Bronchial epithelial cell (primary cell): ENCODE measurements around the gene HASPIN. TPM values are rescaled to one million over a fixed set of nuclear protein-coding genes. Genes with fewer than 3 reads are reported as not detected.

Experiments
- DNase-seq: peaks from one replicate; pipeline ENCODE4 v3.0.0-alpha.2; 2010; ENCODE audit warnings: low read depth
- FAIRE-seq: peaks from 2 replicates; lab custom pipeline; 2011; peaks lifted over from hg19 to GRCh38; lab: Jason Lieb, UNC
- H3K27me3 ChIP-seq: 2 replicates; pipeline ENCODE4 v1.5.1; 2011; ENCODE audit warnings: low read length; ENCODE audit not compliant: control insufficient read depth, insufficient read depth
- H3K36me3 ChIP-seq: 2 replicates; pipeline ENCODE4 v1.5.1; 2011; ENCODE audit warnings: low read length; ENCODE audit not compliant: control insufficient read depth, insufficient read depth
- H3K4me3 ChIP-seq: 2 replicates; pipeline ENCODE4 v1.5.1; 2011; ENCODE audit warnings: mild to moderate bottlenecking, low read depth, low read length, control low read depth
- CTCF ChIP-seq: IDR thresholded peaks from 2 replicates; pipeline ENCODE4 v1.5.1; 2011; ENCODE audit warnings: mild to moderate bottlenecking, moderate library complexity, low read length, control low read depth, inconsistent platforms; ENCODE audit not compliant: insufficient read depth, severe bottlenecking
- total RNA-seq: library from RNA; depleted of rRNA; stranded (reverse); fragments of >200 nt; gene quantifications from 2 replicates; pipeline ENCODE4 v1.2.1, GENCODE V29; 2014

Gene HASPIN
- total RNA-seq, 1 donor from 2014 or later: 0.53 TPM

GRCh38 chr17:3753624-3754023 is 29.9 kb downstream of the HASPIN start:
- TF ChIP-seq CTCF: no peak
- no peak for DNase-seq
- Histone ChIP-seq H3K27me3 (no peaks in the 10 kb centered on the region), H3K4me3 (no peak overlapping the region), H3K36me3 (no peaks in the 10 kb centered on the region)
- no peak for FAIRE-seq

- H3K4me3 ChIP-seq: no peak overlapping the region
- DNase-seq (no peak), FAIRE-seq (peak; percentile 7)
- no peaks in the 10 kb centered on the region for H3K27me3 ChIP-seq
- no peak for TF ChIP-seq CTCF
- H3K36me3 ChIP-seq: no peaks in the 10 kb centered on the region
Measured at GRCh38 chr17:3754066-3754457, 30.4 kb downstream of the HASPIN start.

GRCh38 chr17:3754458-3755334 is 31.0 kb downstream of the HASPIN start:
- no peaks in the 10 kb centered on the region for H3K36me3 ChIP-seq
- no peak for FAIRE-seq
- no peaks in the 10 kb centered on the region for H3K27me3 ChIP-seq
- peak overlapping the region; percentile 80 for H3K4me3 ChIP-seq
- DNase-seq: peak; percentile 93
- no peak for TF ChIP-seq CTCF

GRCh38 chr17:3755335-3756030 is 31.8 kb downstream of the HASPIN start:
- DNase-seq (peak; percentile 10), FAIRE-seq (no peak)
- no peak for TF ChIP-seq CTCF
- Histone ChIP-seq H3K4me3 (peak overlapping the region; percentile 80), H3K27me3 (no peaks in the 10 kb centered on the region), H3K36me3 (no peaks in the 10 kb centered on the region)

- Histone ChIP-seq H3K36me3 (no peaks in the 10 kb centered on the region), H3K27me3 (no peaks in the 10 kb centered on the region), H3K4me3 (no peak overlapping the region)
- TF ChIP-seq CTCF: no peak
- DNase-seq (no peak), FAIRE-seq (no peak)
Measured at GRCh38 chr17:3759597-3760216, 36.0 kb downstream of the HASPIN start.
